GM19372 (cell line): ENCODE results near the gene TOMM40L.
"Not testable (repeated sequence)": the region's sequence is repeated elsewhere in the genome, so short reads cannot be mapped to it uniquely, and the experiment has no call there.

Experiments
- ATAC-seq: cut with Tn5 transposase; IDR thresholded peaks from one replicate; pipeline ENCODE4 v1.9.1; 2021; ENCODE audit warnings: mild to moderate bottlenecking, low read depth, moderate library complexity; ENCODE audit not compliant: unreplicated experiment

Gene TOMM40L

GRCh38 chr1:161250100-161250499 is 24.2 kb downstream of the TOMM40L start:
- ATAC-seq, result not testable (repeated sequence)

DNA sequence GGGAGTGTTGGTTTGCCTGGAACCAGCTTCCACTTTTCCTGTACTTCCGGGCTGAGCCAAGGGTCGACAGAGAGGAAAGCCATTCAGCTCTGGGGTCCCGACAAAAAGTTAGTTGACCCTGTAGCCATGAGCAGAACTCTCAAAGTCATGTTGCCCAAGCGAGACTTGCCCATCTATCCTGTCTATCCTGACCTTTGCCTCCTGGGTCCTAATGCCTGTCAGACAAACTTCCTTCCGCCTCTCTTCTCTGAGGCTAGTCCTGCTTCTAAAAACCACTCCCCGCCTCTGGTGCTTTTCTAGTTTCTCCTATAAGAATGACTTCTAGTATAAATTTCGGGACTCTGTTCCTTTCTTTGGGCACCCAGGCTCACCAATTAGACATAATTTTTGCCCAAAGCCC is 25.0 kb downstream of the TOMM40L start:
- ATAC-seq, result no peak

- no peak for ATAC-seq
Observed at GRCh38 chr1:161251579-161251978, 25.7 kb downstream of the TOMM40L start.

DNA sequence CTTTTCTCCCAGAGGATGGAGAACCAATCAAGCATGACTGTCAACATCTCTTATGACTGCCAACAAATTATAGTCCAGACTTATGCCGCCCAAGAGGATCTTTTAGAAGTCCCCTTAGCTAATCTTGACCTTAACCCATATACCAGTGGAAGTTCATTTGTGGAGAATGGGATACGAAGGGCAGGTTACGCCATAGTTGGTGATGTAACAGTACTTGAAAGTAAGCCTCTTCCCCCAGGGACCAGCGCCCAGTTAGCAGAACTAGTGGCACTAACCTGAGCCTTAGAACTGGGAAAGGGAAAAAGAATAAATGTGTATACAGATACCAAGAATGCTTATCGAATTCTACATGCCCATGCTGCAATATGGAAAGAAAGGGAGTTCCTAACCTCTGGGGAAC is 29.4 kb downstream of the TOMM40L start:
- not testable (repeated sequence) for ATAC-seq

- not testable (repeated sequence) for ATAC-seq
Observed at GRCh38 chr1:161255955-161256520, 30.2 kb downstream of the TOMM40L start.

DNA sequence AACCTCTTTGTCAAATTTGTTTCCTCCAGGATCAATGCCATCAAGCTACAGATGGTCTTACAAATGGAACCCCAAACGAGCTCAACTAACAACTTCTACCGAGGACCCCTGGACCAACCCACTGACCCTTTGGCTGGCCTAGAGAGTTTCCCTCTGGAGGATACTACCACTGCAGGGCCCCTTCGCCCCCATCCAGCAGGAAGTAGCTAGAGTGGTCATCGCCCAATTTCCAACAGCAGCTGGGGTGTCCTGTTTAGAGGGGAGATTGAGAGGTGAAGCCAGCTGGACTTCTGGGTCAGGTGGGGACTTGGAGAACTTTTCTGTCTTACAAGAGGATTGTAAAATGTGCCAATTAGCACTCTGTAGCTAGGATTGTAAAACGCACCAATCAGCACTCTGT is 31.2 kb downstream of the TOMM40L start:
- not testable (repeated sequence) for ATAC-seq

DNA sequence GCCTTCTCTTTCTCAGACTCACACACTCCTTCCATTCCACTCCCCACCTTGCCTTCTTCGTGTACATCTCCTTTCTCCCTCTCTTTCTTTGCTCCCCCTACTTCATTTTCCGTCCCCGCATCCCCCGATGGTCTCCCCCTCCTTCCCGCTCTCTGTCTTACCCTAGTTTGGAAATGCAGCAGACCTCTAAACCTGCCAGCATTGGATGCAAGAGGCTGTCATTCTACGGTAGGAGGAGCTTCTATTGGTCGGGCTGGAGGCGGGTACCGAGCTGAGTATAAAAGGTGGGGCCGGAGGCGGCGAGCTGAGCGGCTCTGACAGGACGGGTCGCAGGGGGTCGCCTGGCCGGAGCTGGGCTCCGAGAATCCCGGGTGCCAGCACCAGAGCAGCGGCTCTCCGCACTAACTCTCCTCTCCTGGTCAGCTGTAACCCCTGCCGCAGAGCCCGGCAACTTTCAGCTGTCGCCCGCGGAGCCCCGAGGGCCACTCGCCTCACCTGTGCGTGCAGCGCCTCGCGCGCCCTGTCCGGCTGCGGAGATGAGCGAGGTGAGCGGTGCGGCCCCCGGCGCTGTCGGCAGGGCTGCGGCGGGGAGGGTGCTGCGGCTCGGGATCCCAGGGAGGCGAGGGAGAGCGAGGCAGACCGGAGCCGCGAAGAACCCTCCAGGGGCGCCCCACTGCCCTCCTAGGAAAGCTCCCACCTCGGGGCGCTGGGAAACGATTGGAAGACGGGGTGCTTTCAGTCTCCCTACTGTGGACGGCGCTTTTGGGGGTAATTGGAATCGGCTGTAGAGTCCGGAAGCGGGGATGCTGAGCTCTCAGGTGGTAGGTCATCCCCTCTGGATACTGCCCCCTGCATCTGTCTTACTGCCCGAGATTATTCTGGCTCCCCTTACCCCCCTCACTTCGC is 32.8 kb downstream of the TOMM40L start, which contains the start of gene PCP4L1:
TSS of gene PCP4L1 (plus strand) at position 307 of the 906 bp plus-strand sequence. CDS start at position 537, 230 bp downstream.
- no peak for ATAC-seq

DNA sequence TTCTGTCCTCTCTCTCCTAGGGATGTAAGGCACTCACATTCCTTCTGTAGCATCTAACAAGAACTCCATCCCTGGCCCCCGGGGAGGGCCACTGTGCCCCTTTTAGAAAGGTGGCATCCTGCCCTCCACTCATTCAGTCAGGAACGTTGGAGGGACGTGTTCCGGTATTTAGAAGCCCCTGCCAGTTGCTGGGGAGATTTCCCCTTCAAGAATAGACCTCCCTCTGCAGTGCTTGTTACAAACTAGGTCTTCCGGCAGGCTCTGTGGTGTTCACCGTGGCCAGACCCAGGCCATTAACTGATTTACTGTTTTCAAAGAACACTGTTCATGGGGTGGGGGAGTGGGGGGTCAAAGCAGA is 33.5 kb downstream of the TOMM40L start:
- no peak for ATAC-seq

DNA sequence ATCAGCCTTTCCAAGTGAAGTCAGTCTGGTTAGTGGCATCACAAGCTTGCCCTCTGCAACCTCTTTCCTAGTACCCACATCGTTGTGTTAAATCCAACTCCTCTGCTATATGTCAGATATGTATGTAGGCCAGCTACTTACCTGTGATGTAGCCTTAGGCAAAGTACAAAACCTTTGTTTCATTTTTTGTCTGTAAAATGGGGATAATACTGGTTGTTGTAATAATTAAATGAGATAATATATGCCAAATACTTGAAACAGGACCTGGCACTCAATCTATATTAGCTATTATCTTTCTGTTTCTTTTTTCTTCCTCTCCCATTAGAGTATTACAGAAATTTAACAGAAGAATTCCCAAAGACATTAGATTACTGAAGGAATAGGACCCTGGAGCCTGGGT is 33.9 kb downstream of the TOMM40L start:
- ATAC-seq, result no peak

GRCh38 chr1:161260376-161261260 is 34.8 kb downstream of the TOMM40L start:
- ATAC-seq, result no peak

DNA sequence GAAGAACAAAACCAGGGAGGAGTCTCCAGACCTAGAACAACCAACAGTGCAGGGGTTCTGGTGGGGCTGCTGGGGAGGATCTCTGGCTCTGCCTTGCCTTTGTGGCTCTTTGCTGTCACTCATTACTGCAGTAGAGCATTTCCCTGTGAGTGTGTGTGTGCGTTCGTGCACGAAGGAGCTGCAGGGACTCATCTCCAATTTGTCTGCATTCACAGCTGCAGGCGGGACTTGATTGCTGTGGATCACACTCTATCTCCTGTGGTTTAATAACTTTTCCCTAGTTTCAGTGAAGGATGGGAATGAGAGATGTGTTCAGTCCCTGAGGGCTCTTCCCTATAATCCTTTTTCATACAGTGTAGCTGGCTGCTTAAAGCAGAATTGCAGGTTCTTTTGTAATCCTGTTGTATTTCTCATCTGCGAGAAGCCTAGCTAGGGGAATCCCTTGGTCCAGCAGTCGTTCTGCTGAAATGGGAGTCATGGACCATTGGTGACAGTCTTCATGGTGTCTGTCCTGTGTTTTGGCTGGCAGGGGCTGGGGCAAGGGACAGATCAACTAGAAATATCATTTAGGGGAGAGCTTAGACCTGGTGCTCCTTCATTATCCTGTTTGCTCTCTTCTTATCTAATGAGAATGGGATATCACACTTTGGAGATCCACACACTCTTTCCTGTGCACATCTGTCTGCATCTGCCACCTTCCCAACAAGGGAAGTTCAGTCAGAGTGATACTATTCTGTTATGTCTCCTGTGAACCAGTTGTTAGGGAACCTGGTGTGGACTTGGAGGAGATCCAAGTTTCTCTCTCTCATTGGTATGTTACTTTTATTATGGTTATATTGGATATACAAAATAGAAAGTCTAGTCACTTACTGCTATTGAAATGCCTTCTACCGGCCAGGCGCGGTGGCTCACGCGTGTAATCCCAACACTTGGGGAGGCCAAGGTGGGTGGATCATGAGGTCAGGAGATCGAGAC is 35.7 kb downstream of the TOMM40L start:
- no peak for ATAC-seq

DNA sequence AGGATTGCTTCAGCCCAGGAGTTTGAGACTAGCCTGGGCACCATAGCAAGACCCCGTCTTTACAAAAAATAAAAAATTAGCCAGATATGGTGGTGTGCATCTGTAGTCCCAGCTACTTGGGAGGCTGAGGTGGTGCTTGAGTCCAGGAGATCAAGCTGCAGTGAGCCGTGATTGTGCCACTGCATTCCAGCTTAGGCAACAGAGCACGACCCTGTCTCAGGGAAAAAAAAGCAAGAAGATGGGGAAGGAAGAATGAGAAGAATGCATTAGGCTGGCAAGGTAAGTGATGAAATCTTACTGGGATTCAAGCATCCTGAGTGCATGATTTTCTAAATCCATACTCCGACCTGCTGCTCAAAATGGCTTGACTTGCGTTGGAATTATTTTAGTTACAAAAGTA is 39.4 kb downstream of the TOMM40L start:
- no peak for ATAC-seq

- ATAC-seq, result no peak
Observed at GRCh38 chr1:161266202-161266601, 40.3 kb downstream of the TOMM40L start.

- no peak for ATAC-seq
Observed at GRCh38 chr1:161266836-161267235, 41.0 kb downstream of the TOMM40L start.

DNA sequence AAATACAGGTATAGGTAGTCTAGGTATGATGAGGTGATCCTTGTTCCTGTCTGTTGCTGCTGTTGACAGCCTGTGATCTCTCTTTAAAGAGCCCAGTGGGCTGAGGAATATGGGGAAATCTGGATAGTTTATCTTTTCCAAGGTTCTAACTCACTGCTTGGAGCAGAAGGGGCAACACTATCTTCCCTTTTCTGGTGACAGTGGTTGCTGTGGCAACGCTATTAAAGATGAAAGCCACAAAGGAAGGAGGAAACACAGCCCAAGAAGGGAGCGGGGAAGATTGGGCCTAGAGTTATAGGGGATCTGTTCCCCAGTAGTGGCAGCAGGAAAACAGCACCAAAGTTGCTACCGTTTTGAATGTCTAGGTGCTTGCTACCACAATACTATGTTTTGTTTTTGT is 41.5 kb downstream of the TOMM40L start:
- ATAC-seq, result no peak

- no peak for ATAC-seq
Observed at GRCh38 chr1:161273402-161273801, 47.5 kb downstream of the TOMM40L start.

GRCh38 chr1:161274874-161275273 is 49.0 kb downstream of the TOMM40L start:
- ATAC-seq, result no peak
